ENCODE measurements around the gene OR2A5.

Gene OR2A5

GRCh38 chr7:144006029-144006691 is 42.6 kb upstream of the OR2A5 start:
- TF ChIP-seq FOXM1 (IDR thresholded peaks at IDR 0.05; ENCODE audit: borderline replicate concordance, low read depth), result no peak
- TF ChIP-seq CREB1 (IDR thresholded peaks at IDR 0.05; ENCODE audit: low read depth), result no peak
- TF ChIP-seq REST (IDR thresholded peaks at IDR 0.05; ENCODE audit: low read depth), result no peak
- TF ChIP-seq RAD21 (IDR thresholded peaks at IDR 0.05; ENCODE audit: low read depth), result no peak
- TF ChIP-seq YY1 (IDR thresholded peaks at IDR 0.05; ENCODE audit: low read depth), result no peak
- no peak for TF ChIP-seq NFIC (IDR thresholded peaks at IDR 0.05)
- no peak for TF ChIP-seq EGR1 (IDR thresholded peaks at IDR 0.05)
- no peak for TF ChIP-seq TCF12 (IDR thresholded peaks at IDR 0.05; ENCODE audit: low read depth)
- no peak for TF ChIP-seq CEBPB (IDR thresholded peaks at IDR 0.05)
- TF ChIP-seq ZBTB7A (IDR thresholded peaks at IDR 0.05; ENCODE audit: low read depth), result no peak
- no peak for TF ChIP-seq MAX (IDR thresholded peaks at IDR 0.05)
- TF ChIP-seq EP300 (IDR thresholded peaks at IDR 0.05; ENCODE audit: borderline replicate concordance), result no peak

- TF ChIP-seq EP300 (IDR thresholded peaks at IDR 0.05; ENCODE audit: borderline replicate concordance), result no peak
- no peak for TF ChIP-seq MAX (IDR thresholded peaks at IDR 0.05)
- no peak for TF ChIP-seq EGR1 (IDR thresholded peaks at IDR 0.05)
- no peak for TF ChIP-seq ZBTB7A (IDR thresholded peaks at IDR 0.05; ENCODE audit: low read depth)
- no peak for TF ChIP-seq TAF1 (IDR thresholded peaks at IDR 0.05; ENCODE audit: low read depth)
- TF ChIP-seq YY1 (IDR thresholded peaks at IDR 0.05; ENCODE audit: low read depth), result no peak
These were observed 42.1 kb upstream of the OR2A5 start for GRCh38 chr7:144006692-144007042.

GRCh38 chr7:144009361-144009760 is 39.4 kb upstream of the OR2A5 start:
- TF ChIP-seq ZBTB7A (IDR thresholded peaks at IDR 0.05; ENCODE audit: low read depth) (no peak), EP300 (IDR thresholded peaks at IDR 0.05; ENCODE audit: borderline replicate concordance) (no peak), REST (IDR thresholded peaks at IDR 0.05; ENCODE audit: low read depth) (no peak), TCF12 (IDR thresholded peaks at IDR 0.05; ENCODE audit: low read depth) (no peak)

GRCh38 chr7:144011458-144012230 is 37.1 kb upstream of the OR2A5 start:
- TF ChIP-seq EGR1 (IDR thresholded peaks at IDR 0.05) (no peak), TAF1 (IDR thresholded peaks at IDR 0.05; ENCODE audit: low read depth) (no peak), TEAD4 (IDR thresholded peaks at IDR 0.05) (no peak), USF1 (IDR thresholded peaks at IDR 0.05) (no peak), EP300 (IDR thresholded peaks at IDR 0.05; ENCODE audit: borderline replicate concordance) (no peak), RAD21 (IDR thresholded peaks at IDR 0.05; ENCODE audit: low read depth) (no peak), CEBPB (IDR thresholded peaks at IDR 0.05) (no peak), ZBTB7A (IDR thresholded peaks at IDR 0.05; ENCODE audit: low read depth) (no peak), MAX (IDR thresholded peaks at IDR 0.05) (no peak), NFIC (IDR thresholded peaks at IDR 0.05) (no peak), TCF12 (IDR thresholded peaks at IDR 0.05; ENCODE audit: low read depth) (no peak), FOXM1 (IDR thresholded peaks at IDR 0.05; ENCODE audit: borderline replicate concordance, low read depth) (no peak), CREB1 (IDR thresholded peaks at IDR 0.05; ENCODE audit: low read depth) (no peak), YY1 (IDR thresholded peaks at IDR 0.05; ENCODE audit: low read depth) (no peak), REST (IDR thresholded peaks at IDR 0.05; ENCODE audit: low read depth) (no peak)

Measured in Ishikawa (cell line).